HG03442 (cell line): Measurements from ENCODE around the gene CFAP91.

Source experiments
- ATAC-seq: cut with Tn5 transposase; IDR thresholded peaks from one replicate; pipeline ENCODE4 v1.9.1; 2021; ENCODE audit warnings: mild to moderate bottlenecking, moderate library complexity; ENCODE audit not compliant: unreplicated experiment

Gene CFAP91

DNA sequence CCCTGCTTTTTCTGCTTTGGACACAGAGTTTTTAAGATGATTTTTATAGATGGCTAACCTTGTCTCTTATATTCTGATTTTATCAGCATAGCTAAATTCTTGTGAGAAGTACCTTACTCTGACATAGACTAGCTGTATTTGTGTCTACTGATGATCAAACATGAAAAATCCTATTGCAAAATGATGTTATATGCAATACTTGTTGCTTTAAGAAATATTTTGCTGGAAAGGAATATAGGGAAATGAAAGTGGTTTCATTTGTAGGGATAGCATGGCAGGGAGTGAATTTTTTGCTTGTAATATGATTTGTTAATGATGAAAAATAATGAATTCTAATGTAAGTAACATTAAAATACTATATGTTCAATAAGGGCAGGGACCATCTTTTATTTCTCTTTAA lies 35.9 kb downstream of the CFAP91 start:
- no peak for ATAC-seq

DNA sequence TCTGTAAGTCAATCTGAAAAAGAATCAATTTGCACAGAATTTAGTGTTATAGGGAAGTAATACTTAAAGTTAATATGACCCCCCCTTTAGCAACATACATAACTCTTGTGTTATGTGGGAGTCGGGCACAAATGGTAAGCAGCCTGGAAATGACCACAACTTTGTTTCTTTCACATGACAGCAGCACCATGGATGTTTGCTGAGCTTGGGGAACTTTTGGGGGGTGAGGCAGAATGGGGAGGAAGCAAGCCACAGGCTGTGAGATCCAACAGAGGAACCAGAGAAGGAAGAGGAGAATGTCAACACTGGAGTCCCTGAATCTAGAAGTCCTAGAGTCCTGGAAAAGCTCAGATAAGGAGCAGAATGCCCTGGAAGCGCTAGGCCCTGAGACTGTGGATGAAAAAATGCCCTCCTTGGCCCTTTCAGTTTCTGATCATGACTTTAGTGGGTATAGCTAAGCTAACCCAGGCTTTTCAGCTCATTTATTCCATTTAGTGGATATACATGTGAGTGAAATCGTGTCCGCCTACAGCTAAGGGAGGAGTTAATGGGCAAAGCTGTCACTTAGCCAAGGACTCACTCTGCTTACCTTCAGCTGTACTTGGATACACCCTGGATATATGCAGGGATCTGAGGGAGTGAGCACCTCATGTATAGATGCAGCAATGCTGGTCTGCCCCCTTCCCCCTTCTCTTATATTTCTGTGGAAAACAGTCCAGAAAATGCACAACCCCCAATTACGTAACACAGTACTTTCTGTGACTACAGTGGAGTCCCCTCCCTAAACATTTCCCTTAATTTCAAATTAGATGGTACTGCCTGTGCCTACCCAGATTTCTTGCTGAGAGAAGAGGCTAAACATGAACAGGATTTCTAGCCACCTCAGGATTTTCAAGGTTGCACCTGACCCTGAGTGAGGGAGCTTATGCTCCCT lies 39.1 kb downstream of the CFAP91 start:
- no peak for ATAC-seq

DNA sequence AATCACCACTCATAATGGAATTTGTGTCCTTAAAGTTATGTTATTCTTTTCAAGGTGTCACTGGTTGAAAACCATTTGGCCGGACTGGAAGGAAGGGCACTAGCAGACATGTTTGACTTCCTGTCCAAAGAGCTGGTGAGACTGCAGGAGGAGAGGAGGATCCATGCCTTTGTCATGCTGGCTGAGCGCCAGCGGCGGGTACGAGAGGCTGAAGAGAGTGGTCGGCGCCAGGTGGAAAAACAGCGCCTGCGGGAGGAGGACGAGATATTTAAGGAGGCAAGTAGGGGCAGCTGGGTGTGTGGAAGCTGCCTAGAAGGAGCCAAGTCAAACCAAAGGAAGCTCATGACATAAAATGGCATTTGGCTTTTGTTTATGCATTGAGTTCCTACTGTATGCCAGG lies 41.1 kb downstream of the CFAP91 start:
- ATAC-seq: no peak

DNA sequence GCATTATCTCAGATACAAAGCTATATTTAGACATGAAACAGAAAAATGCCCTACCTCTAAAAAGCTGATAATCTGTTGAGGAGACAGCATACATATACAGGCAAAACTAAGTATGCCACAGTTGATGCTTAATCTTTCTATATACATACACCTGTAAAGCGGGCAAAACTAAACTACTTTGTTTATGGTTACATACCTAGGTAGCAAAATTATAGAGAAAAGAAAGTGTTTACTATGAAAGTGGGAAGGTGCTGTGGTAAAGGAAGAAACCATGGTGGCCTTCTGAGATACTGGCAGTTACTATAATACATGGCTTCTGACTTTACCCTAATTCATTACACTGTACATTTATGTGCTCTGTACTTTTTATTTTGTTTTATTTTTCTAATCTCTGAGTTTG lies 43.1 kb downstream of the CFAP91 start:
- peak; percentile 36 for ATAC-seq

DNA sequence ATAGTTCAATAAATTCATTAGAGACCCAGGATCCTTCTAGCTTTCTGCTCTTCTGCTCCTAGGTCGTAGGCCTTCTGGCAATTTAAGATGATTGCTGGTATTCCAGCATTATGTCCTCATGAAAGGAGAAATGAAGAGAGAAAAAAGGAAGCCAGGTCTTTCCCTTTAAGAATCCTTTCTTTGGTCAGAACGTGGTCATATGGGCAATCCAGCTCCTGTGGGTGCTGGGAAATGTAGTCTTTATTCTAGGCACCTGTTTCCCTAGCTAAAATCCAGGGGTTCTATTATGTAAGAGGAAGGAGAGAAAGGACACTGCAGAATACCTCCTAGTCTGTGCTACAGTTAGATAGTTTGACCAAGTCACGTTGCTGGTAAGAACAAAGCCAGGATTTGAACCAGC lies 43.6 kb downstream of the CFAP91 start:
- no peak for ATAC-seq

DNA sequence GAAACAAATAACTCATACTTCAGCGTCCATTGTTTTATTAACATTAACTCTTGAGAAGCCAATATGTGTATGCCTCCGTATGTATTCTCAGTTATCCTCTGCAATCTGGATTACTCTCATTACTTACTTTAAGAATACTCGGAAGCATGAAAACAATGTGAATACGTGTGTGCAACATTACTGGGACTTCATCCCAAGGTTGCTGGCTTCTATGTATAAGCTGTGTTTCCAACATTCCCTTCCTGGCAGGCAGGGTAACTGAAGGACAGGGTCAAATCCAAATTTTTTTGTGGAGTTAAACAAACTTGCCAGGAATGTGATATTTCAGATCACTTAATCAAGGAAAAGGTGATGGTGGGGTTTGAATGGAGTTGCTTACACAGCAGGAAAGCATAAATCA lies 44.5 kb downstream of the CFAP91 start:
- no peak for ATAC-seq

DNA sequence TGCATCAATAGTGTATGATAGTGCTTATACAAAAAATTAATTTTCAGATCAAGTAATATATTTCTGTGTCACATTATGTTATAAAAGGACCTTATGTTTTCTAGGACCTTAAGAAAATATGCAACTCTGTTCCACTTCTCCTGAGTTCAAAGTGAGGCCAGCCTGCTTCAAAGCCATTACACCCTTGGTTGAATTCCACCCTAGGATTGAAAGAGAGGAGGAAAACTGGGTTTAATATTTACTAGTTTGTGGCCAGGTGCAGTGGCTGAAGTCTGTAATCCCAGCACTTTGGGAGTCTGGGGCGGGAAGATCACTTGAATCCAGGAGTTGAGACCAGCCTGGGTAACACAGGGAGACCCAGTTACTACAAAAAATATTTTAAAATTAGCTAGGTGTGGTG lies 46.2 kb downstream of the CFAP91 start:
- no peak for ATAC-seq

DNA sequence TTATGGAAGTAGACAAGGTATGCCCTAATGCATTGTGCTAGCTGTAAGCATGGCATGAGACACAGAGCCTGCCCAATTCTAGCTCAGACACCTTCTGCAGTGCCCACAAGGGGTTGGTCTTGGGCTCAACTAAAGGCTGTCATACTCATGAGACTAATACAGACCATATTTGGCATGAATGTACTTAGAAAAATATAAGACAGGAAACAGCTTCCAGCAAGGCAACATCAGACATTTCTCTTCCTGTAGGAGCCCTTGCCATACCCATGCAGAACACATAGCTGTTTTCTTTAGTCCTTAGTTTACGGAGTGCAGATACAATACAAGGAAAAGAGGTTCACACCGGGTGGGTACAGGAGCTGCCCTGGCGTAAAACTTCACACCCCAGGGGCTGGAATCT lies 48.6 kb downstream of the CFAP91 start:
- ATAC-seq: no peak
